SHP77 treated with DMSO at 0.1 percent for 48 hours (cell line): ENCODE measurements around the gene FOXP1.

Experiments used
- DNase-seq: peaks from one replicate; lab custom pipeline; 2025; lab: John Stamatoyannopoulos, UW

FOXP1 gene

DNA sequence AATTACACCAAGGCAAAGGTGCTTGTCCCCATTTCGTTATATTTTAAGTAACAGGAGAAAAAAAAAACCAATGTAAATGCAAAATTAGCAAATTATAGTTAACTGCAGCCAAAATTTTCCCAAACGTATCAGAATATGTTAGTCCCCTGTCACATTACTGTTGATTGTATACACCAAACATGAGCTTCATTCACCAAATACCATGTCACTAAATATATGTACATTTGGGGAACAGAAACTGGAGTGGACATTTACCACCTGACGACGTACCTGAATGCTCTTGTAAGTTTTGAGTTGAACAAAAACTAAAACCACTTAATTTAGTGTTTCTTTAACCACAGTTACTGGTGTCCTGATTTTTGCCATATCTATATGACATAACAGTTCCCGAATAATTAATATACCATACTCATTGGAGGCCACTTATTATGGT lies 3.3 kb upstream of the FOXP1 start:
- no peak for DNase-seq

DNA sequence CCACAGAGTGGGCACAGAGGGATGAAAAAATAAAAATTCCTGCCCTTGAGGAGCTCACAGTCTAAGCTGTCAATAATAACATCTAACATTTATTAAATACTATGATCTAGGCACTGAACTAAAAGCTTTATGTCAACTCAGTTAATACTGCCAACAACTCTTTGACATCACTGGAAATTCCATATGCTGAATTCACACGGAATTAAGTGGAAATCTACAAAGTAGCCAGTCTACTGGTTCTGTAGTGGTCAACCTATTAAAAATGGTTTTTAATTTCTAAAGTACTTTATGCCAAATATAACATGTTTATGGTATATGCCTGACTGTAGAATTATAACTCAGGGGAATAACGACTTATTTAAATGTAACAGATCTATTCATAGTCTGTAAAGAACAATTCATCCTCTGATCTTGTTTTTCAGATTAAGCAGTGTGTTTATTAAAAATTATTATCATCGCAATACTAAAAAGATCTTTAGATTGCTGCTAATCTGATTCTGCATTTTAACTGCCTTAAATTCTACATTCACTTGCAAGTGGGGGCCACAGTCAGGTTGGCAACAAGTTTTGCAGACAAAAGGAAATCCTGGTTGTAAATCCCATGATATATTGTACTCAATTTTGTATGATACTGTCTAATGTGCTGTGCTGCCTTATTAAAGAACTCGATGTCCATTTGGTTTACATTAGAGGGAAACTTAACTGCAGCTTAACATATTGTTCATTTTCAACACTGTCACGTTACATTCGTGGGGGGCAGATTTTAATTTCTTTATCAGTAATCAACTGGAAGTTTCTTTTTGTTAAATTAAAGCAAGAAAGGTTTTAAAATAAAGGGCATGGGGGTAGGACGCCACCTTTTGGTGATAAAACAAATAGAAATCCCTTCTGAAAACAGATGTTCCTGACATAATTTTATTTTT lies 2.6 kb upstream of the FOXP1 start:
- peak; percentile 44 for DNase-seq

DNA sequence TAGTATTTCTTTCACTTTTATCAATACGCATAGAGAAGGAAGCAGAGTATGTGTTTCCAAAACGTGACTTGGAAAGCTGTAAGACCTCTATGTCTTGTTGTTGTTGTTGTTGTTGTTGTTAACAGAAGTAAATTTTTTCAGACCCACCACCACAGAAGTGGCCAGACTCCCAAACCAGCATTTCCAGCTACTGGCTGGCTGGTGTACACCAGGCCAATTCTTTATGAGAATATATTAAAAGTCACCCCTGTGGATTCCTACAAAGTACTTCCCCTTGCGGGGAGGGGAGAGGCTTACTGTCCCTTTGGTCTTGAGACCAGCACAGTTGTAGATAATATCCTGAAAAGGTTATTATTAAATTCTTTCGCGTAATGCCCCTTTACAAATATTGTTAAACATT lies 1.6 kb upstream of the FOXP1 start:
- no peak for DNase-seq

DNA sequence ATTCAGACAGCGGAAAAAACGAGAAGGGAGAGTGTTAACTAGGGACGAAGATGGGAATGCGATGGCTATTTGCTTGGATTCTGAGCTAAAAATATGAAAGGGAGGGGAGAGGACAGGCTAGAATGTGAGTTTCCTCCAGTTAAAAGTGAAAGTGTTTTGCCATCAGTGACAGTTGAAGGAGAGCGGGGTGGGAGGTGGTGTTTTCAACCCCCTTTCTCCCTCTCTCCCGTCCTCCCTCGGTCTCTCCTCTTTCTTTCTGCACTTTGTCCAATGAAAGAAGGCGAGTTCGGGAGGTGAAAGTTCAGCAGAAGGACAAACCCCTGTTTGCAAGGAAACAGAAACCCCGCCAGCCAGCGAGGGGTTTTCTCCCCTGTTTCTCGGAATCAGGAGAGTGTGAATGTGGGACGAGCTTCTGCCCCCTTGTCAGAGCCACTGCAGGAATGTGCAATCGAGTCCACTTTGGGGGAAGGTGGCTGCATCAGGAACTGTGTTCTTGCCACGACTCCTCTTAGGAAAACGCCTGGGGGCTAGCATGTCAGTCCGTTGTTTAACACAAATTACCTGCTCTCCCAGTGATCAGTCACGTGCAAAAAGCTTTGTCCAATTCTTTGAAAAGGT lies 975 bp upstream of the FOXP1 start:
- DNase-seq: no peak

DNA sequence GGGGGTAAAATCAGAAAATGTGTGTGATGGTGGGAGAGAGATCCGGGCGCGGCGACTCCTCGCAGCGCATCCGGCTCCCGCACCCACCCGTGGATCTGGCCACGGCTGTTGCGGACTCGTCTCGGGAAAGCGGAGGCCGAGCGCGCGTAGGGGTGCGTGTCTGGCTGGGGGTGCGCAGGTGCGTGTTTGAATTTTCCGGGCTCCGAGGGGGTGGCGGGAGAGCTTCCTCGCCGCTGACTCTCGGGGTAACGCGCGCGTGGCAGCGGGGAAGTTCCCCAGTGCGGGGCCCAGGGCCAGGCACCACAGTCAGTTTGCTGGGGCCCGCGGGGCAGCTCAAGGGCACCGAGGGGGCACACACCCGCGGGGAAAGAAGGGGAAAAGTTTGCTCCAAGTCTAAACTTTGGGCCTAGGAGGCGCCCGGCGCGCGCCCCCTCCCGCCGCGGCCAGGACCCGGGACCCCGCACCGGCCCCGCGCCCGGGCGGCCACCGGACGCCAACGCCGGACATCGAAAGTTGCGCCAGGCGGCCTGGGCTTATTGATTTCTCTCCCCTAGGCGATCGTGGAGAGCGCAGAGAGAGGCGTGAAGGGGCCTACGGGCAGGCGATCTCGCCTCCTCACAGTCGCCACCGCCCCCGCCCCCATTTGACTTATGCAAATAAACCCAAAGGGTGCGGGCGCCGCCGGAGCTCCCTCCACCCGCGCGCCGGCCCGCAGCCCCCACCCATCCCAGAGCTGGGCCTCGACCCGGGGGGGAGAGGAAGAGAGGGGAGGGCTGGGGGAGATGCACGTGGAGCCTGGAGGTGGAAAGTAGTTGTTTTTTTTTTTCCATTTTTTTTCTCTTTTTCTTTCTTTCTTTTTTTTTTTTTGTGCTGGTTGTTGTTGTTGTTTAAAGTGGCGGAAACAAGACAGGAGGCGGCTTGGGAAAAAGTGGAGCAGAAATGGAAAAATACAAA lies 639 bp downstream of the FOXP1 start:
- no peak for DNase-seq

DNA sequence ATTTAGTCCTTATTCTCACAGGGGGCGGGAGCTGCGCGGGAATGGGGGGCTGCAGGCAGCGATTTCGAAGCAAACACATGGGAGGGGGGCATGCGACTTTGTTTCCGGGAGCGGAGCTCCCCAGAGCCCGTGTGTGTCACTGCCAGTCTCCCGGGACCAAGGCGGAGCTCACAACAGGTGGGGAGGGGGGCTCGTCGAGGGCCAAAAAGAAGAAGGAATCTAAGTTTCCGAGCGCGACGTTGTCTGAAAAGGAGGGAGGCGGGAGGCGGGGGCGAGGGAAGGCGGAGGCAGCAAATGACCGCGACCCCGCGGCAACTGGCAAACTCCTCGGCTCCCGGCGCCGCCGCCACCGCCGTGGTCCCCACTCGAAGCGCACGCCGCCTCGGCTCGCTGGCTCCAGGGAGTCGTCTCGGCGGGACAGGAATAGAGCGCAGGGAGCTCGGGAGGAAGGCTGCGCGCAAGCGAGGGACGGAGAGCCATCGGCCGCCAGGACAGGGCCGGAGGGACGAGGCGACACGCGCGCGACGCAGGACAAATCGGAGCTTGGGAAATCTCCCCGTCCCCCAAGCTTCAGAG lies 1.4 kb downstream of the FOXP1 start:
- no peak for DNase-seq

DNA sequence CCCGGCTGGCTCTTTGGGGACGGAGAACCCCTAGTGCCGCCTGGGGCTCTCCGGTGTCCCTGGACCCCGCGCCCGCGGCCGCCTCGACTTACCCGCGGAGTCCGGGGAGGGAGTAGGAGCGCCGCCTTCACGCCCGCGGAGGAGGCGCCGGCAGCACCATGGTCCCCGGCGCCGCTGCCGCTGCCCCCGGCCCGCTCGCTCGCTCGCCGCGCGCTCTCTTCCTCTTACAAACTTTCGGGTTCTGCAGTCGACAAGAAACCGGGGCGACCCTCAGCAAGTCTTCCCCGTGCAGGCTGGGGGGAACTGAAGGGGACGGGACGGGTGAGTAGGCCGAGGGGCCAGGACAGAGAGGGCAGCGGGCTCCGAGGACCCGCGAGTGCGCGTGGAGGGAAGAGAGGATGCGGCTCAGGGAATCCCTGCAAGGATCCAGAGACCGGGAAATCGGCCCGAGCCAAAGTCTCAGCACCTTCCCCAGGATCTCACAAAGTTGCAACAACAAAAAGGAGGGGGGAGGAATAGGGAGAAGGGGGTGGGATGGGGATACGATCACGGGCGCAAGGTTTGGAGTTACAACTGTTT lies 2.0 kb downstream of the FOXP1 start:
- DNase-seq: no peak

DNA sequence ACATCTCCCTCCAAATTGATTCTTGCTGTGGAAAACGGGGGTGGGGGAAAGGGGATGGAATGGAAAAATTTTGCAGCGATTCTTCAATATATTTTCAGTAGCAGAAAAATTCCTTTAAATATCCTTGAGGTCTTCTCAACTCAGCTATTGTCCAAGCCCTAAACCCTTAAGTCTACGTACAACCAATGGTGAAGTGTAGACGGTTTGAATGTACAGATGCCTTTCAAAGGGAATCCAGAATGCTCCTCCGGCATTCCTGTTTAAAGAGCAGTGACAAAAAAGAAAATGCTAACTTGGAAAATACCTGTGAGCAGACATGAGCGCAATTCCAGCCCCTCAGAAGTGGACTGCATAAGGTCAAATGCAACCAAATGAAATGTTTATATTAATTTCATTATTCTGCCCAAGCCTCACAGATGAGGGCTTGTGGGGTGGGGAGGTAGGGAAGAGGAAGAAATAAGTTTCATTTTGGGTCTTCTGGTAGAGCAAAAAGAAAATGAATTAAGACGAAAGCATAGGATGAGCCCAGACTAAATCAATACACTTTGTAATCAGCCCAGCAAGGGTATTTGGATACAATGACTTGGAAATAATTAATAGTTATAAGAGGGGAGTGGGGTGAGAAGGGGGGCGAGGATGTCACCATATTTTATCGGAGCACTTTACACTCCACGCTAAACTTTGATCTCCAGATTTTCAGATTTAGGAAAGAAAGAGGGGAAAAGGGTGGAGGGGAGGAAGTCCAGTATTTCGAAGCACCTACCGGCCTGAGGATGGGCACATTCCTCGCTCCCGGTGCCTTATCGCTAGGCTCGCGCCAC lies 2.7 kb downstream of the FOXP1 start:
- DNase-seq: no peak

DNA sequence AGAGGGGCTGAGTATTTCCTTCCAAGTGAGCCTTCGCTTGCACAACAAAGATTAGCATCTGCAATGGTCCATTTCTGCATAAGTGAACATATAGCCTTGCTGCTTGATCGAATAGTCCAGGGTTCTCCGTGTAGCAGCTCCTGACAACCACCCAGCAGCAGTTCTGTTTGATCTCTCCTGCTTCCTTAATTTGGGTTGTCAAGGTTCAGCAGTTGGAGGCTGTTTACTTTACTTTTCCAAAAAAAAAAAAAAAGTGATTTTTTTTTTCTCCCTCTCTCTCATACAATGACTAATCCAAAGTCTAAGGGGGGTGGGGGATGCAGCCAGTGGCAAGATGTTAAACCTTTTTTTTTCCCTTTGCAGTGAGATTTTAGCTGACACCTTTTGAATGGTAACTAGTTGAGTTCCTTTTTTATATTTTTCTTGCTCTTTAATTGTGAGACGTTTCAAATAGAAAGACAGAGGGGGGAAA lies 3.6 kb downstream of the FOXP1 start:
- no peak for DNase-seq

DNA sequence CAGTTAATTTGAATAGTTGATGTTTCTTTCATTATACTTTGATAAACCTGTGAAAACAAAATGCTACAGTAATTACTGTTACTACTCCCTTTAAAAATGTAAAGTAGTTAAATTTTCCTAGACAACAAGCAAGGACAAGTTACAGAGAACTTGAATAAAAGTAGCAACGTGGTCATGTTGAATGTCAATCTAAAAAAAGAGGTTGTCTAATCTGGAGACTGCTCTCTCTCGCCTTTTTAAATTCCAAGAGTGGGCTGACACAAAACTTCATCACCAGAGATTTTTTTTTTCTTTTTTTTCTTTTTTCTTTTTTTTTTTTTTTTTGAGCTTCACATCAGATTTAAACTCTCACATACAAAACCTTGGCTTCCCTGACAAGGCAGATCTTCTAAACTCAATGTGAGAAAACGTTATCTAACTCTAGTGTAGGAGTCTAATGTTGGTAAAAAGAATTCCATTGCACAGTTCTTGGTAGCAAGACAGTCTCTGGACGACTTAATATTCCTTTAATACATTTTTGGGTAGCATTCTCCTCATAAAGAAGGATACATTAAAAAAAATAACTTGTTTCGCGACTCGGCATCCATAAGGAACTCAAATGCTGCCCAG lies 4.1 kb downstream of the FOXP1 start:
- no peak for DNase-seq

DNA sequence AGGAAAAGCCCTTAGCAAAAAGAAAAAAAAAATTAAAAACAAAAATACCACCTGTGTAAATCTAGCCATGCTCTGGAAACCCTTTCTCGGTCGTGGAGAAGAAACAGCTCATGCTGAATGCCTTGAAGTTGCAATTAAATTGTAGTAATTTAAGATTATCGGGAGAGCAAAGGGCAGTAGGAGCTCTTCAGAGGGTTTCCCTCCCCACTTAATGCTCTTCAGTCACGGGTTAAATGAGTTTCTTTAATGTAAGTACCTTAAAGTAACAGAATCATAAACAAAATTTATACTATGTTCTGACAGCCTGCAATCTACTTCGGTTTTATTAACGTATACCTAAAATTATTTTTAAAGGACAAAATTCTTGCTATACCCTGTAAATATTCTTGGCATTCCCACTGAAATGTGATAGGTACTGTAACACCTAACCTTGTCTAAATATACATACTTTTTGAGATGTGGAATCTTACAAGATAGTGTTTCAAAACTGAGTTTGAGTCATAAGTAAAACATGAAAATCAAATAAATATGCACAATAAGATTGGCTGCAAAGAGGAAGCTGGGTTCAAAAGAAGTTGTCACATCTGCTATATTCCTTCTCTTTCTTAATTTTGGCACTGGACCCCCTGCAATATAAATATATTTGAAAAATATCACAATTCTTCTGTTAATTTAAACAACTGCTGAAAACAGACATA lies 5.3 kb downstream of the FOXP1 start:
- DNase-seq: no peak

DNA sequence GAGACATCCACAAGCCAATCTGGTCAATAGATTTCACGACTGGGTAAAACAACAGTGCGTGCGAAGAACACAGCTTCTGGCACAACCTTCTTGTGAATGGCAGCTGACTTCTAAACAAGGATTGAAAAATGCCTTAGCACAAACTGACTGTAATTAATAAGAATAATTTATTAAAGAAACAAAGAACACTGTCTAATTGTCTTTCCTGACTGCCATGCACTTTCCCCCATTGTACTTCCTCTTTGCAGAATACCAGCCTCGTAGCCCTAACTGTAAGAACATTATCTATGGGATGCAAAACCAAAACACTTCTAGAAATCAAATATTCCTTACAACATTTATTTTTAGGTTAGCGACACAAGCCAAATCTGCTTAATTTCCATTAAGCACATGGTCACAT lies 6.5 kb downstream of the FOXP1 start:
- no peak for DNase-seq

DNA sequence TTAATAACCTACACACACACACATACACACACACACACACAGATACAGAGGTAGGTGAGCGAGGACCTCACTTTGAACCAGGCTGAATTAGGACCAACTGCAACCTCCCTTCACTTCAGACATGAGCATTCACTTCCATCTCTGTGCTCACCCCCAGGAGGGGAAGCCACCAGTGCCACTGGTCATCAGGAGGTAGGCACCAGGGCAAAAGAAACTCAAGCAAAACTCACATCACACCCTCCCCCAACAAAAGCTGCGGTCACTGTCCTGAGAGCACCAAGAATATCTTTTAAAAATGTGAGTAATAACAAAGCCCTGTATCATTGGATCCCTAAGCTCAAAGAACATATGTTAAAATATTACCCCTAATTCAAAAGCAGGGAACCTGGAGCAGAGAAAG lies 8.1 kb downstream of the FOXP1 start:
- DNase-seq: no peak

DNA sequence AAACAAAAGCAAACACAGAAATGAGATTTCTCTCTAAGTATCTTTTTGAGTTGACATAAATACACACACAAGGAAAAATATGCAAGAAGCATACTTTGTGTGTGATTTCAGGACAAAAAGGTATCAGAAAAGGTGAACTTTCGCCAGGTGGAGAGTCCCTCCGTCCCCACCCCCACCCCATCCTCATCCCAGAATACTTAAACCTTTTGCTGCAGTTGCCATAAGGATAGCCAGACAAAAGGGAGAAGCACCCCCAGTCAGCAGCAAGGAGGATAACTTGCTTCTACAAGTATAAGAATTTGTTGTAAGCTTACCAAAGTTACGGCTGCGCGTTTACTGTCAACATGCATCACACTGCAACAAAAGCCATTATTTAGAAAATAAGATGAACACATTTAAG lies 10.3 kb downstream of the FOXP1 start:
- no peak for DNase-seq

DNA sequence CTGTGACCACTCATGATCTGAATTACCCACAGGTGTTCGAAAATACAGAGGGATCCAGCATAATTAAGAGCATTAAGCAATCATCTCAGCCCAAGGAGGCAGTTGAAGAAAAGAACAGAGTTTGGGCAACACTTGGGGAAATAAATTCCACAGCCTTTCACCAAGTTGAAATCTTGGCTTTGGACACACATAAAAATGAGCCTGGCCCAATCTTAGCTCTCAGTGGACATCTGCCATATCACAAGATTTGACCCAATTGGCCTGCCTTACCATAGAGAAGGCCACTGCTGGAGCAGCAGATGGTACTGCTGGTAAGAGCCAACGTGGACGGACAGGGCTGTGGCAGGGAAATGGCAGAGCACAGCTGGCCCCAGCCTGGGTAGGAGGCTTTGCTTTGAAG lies 13.0 kb downstream of the FOXP1 start:
- no peak for DNase-seq

DNA sequence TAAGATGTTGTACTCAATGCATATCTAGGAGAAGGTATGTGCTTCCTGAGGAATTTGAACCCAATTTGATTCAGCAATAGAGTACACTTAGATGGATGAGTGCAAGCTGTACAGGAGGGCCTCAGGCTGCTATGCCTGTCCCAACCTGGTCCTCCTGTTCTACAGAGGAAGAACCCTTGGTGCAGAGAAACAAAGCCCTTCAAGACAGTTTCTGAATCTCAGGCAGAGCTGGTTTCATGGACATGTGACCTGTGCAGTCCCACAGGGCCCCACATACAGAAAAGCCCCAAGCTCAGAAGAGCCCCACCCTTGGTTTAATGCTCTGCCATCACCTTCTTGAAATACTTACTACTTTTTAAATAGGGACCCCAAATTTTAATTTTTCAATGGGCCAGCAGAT lies 15.3 kb downstream of the FOXP1 start:
- DNase-seq: no peak

DNA sequence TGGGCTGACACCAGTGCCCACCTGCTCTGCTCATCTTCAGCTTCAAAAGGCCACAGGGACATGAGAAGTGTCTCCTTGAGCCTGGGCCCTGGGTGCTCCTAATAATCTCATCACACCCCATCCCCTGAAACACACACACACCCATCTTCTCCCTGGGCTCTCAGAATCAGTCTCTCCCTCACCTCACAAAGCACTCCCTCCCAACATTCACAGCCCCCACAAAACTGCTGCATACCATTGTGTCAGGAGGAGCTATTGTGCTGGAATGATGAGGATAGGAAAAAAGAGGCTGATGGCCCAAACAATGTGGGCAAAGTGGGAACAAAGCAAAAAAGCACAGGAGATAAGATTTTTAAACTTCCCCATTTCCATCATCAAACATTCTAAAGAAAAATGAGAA lies 16.8 kb downstream of the FOXP1 start:
- DNase-seq: no peak

DNA sequence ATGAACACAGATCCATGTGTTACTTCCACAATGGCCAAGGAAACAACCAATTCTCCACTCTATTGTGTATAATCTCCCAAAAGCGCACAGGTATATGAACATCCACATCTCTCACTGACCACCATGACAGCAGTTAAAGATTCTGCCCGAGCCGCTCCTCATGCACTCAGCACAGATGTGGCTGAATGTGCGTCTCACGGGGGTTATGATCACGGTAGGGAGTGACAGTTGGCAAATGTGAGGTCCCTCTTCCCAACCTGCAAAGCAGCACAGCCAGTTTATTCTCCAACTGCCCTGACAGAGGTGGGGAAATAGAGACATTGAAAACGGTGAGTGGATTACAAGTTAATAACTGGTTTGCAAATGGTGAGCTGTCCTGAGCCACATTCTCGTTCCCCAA lies 17.6 kb downstream of the FOXP1 start:
- DNase-seq: no peak

DNA sequence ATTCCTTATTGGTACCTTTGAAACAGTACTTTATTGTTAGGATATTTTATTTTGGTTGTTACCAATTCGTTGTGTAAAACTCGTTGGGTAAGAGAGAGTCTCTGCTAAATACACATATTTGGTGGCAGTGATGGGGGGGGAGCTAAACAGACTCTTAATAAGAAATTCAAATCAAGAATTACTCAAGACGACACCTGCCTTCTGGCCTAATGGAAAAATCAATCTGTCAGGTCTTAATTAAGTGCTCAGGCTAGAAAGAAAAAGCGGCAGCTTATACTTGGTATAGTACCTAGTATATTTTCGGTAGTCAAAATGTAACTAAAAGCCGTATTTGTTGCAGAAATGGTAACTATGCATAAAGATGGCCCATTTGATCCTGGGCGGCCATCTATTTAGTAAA lies 18.2 kb downstream of the FOXP1 start:
- no peak for DNase-seq

DNA sequence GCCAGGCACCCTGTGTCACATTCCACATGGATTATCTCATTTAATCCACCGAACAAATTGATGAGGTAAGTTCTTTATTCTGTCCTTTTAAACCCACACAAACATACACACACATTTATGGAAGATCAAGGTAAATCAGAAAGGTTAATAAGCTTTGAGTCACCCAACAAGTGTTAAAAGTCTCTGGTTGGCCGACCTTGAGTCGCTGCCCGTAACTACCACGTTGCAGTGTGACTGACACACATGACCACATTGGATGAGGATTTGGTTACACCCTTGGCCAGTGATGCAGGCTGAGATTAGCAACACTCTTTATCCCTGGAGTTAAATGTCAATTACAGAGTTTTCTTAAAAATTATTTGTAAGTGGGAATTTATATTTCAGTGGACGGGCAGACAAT lies 19.2 kb downstream of the FOXP1 start:
- DNase-seq: no peak
